Nephron (organoid): ENCODE results near the gene KIRREL1.
A peak's percentile ranks its signal among the peaks of the same experiment; 100 is the strongest.

ENCODE experiments used
- H3K27ac Mint-ChIP-seq, 3 experiments: 2 replicates each; pipeline ENCODE4 v1.8.0; 2020; ENCODE audit warnings: mixed read lengths in 3 of 3, mild to moderate bottlenecking in 2 of 3, moderate library complexity in 1 of 3
- H3K27me3 Mint-ChIP-seq: 2 replicates; pipeline ENCODE4 v1.8.0; 2021; ENCODE audit warnings: low read depth, mild to moderate bottlenecking, moderate library complexity, mixed read lengths
- H3K36me3 Mint-ChIP-seq: 2 replicates; pipeline ENCODE4 v1.8.0; 2020; ENCODE audit warnings: low read depth, mixed read lengths
- H3K4me1 Mint-ChIP-seq: 2 replicates; pipeline ENCODE4 v1.8.0; 2020; ENCODE audit warnings: mixed read lengths
- H3K4me3 Mint-ChIP-seq, 3 experiments: 2 replicates each; pipeline ENCODE4 v1.8.0; 2020; ENCODE audit warnings: mild to moderate bottlenecking in 3 of 3, mixed read lengths in 3 of 3, moderate library complexity in 2 of 3
- H3K9me3 Mint-ChIP-seq: 2 replicates; pipeline ENCODE4 v1.8.0; 2020; ENCODE audit warnings: mixed read lengths
- CTCF ChIP-seq, 3 experiments: fragments of 200-600 bp; sonication (generic); IDR thresholded peaks; one replicate each; pipeline ENCODE4 v1.5.0; 2021; ENCODE audit warnings: antibody characterized with exemption in 3 of 3; ENCODE audit not compliant: unreplicated experiment in 3 of 3

The KIRREL1 gene

GRCh38 chr1:158002022-158002630, 8.7 kb downstream of the KIRREL1 start:
- Mint-ChIP-seq H3K4me3 (peak overlapping the region; percentile 40 to 48 (median 40)), H3K36me3 (peaks cover 35% of the 10 kb centered on the region), H3K27me3 (no peaks in the 10 kb centered on the region), H3K9me3 (no peaks in the 10 kb centered on the region), H3K4me1 (peaks cover 90% of the 10 kb centered on the region), H3K27ac (peak overlapping the region; percentile 96 to 97 (median 97))
- peak; percentile 15 to 33 (median 26) for TF ChIP-seq CTCF (IDR thresholded peaks at IDR 0.05; ENCODE audit: unreplicated experiment in 3 of 3)

GRCh38 chr1:158002631-158003405, 9.4 kb downstream of the KIRREL1 start:
- no peak for TF ChIP-seq CTCF (IDR thresholded peaks at IDR 0.05; ENCODE audit: unreplicated experiment in 3 of 3)
- Mint-ChIP-seq H3K4me3 (peak overlapping the region; percentile 40 to 48 (median 42)), H3K9me3 (no peaks in the 10 kb centered on the region), H3K27ac (peak overlapping the region; percentile 96 to 97 (median 97)), H3K4me1 (peaks cover 92% of the 10 kb centered on the region), H3K27me3 (no peaks in the 10 kb centered on the region), H3K36me3 (peaks cover 33% of the 10 kb centered on the region)

DNA sequence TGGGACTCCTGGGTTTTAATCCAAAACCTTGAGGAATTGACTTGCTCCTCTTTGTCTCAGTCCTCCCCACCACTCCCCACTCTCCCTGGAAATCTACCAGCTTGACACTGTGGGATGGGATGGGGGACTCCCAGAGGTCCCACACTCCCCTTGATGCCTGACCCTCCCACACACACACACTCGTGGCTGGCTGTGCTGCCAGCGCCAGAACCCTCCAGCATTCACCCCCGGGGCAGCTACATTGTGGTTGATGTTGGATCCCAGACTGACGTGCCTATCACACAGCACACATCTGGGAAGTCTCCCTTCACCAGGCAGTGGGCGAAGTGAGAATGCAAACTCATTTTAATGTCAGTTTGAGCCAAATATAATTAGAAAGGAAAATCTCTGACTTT, 10.0 kb downstream of the KIRREL1 start:
- no peak for TF ChIP-seq CTCF (IDR thresholded peaks at IDR 0.05; ENCODE audit: unreplicated experiment in 3 of 3)
- Mint-ChIP-seq H3K4me3 (peak overlapping the region; percentile 39 to 42 (median 40)), H3K4me1 (peaks cover 96% of the 10 kb centered on the region), H3K27me3 (peaks cover 3% of the 10 kb centered on the region), H3K27ac (peak overlapping the region; percentile 96 to 97 (median 97)), H3K9me3 (no peaks in the 10 kb centered on the region), H3K36me3 (peaks cover 35% of the 10 kb centered on the region)

- Mint-ChIP-seq H3K9me3 (no peaks in the 10 kb centered on the region), H3K36me3 (peaks cover 28% of the 10 kb centered on the region), H3K27me3 (peaks cover 4% of the 10 kb centered on the region), H3K4me1 (peaks cover 95% of the 10 kb centered on the region), H3K27ac (peak overlapping the region; percentile 96 to 97 (median 97)), H3K4me3 (peak overlapping the region in 2 of 3 experiments; percentile 18 to 19)
- TF ChIP-seq CTCF (IDR thresholded peaks at IDR 0.05; ENCODE audit: unreplicated experiment in 3 of 3), result no peak
Observed at GRCh38 chr1:158005224-158005623, 11.8 kb downstream of the KIRREL1 start.

- Mint-ChIP-seq H3K9me3 (no peaks in the 10 kb centered on the region), H3K27me3 (peaks cover 4% of the 10 kb centered on the region), H3K4me1 (peaks cover 95% of the 10 kb centered on the region), H3K4me3 (peak overlapping the region; percentile 17 to 67 (median 52)), H3K27ac (peak overlapping the region; percentile 96 to 97 (median 97)), H3K36me3 (peaks cover 28% of the 10 kb centered on the region)
- no peak for TF ChIP-seq CTCF (IDR thresholded peaks at IDR 0.05; ENCODE audit: unreplicated experiment in 3 of 3)
Observed at GRCh38 chr1:158007180-158007579, 13.7 kb downstream of the KIRREL1 start.
